Measurements from ENCODE around the gene USP48. TPM values are rescaled to one million over a fixed set of nuclear protein-coding genes. Genes with fewer than 3 reads are reported as not detected.

USP48 gene
- total RNA-seq, 2 experiments from 2014 or later: 73.3 to 76.0 TPM

DNA sequence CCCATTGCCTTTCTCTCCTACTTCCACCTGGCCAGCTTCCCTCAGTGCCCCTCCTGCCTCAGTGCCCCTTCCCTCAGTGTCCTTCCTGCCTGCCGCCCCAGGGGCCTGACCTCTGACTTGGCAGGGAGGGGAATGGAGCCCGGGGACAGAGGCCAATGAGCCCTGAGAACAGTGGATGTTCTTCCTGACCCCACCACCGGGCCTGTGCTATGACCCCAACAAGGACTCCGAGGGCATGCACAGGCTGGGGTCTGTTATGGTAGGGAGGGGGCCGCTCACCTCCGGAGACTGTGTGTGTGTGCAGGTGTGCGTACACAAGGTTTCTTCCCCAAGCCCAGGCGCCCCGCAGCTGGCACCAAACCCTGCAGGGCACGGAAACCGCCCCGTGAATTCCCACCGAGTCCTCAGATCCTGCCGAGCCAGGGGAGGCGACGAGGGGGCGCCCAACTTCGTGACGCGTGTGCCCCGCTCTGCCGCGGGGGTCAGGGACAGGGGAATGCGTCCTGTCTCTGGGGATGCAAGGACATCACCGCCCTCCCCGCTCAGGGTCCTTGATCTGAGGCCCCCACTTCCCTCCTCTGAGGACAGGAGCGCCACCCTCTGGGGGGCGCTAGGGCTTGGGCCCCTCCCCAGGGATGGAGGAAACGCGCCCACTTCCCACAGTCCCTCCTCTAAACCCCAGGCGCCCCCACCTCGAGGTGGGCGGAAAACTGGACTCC, 114.6 kb downstream of the USP48 start:
- Histone ChIP-seq H3K36me3 (ENCODE audit: insufficient read depth, low read length) (no peaks in the 10 kb centered on the region), H3K9me3 (ENCODE audit: control insufficient read depth in 1 of 2, insufficient read depth in 1 of 2, low read length in 2 of 2) (peaks cover 0 to 22% of the 10 kb centered on the region in 2 experiments), H3K27me3 (ENCODE audit: control insufficient read depth in 1 of 2, insufficient read depth in 2 of 2, low read length in 2 of 2) (peaks cover 42 to 45% of the 10 kb centered on the region in 2 experiments), H3K4me3 (ENCODE audit: low read length) (peak overlapping the region; percentile 7), H3K4me1 (ENCODE audit: insufficient read depth, low read length) (peaks cover 25% of the 10 kb centered on the region), H3K27ac (ENCODE audit: low read depth in 1 of 2, low read length in 2 of 2) (no peak overlapping the region)
- Mint-ChIP-seq H3K27ac (no peak overlapping the region), H3K36me3 (ENCODE audit: low read depth) (no peaks in the 10 kb centered on the region), H3K4me1 (ENCODE audit: low read depth) (no peaks in the 10 kb centered on the region), H3K4me3 (no peak overlapping the region), H3K9me3 (no peaks in the 10 kb centered on the region), H3K27me3 (peaks cover 45% of the 10 kb centered on the region)
- CTCF ChIA-PET: no interaction called here
- ATAC-seq (ENCODE audit: poor library complexity): no peak
- POLR2A ChIA-PET: interaction anchor here (1.3 kb wide), 1 partner anchor 16 kb away, joined by 5 read pairs; no protein-coding TSS in a partner anchor
- peak in 1 of 14 experiments; percentile 31 for DNase-seq
- intact Hi-C loops (cut with DNase I, micrococcal nuclease): no loop called here
- TF ChIP-seq, protein P1, sequence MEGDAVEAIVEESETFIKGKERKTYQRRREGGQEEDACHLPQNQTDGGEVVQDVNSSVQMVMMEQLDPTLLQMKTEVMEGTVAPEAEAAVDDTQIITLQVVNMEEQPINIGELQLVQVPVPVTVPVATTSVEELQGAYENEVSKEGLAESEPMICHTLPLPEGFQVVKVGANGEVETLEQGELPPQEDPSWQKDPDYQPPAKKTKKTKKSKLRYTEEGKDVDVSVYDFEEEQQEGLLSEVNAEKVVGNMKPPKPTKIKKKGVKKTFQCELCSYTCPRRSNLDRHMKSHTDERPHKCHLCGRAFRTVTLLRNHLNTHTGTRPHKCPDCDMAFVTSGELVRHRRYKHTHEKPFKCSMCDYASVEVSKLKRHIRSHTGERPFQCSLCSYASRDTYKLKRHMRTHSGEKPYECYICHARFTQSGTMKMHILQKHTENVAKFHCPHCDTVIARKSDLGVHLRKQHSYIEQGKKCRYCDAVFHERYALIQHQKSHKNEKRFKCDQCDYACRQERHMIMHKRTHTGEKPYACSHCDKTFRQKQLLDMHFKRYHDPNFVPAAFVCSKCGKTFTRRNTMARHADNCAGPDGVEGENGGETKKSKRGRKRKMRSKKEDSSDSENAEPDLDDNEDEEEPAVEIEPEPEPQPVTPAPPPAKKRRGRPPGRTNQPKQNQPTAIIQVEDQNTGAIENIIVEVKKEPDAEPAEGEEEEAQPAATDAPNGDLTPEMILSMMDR (IDR thresholded peaks at IDR 0.05): no peak

DNA sequence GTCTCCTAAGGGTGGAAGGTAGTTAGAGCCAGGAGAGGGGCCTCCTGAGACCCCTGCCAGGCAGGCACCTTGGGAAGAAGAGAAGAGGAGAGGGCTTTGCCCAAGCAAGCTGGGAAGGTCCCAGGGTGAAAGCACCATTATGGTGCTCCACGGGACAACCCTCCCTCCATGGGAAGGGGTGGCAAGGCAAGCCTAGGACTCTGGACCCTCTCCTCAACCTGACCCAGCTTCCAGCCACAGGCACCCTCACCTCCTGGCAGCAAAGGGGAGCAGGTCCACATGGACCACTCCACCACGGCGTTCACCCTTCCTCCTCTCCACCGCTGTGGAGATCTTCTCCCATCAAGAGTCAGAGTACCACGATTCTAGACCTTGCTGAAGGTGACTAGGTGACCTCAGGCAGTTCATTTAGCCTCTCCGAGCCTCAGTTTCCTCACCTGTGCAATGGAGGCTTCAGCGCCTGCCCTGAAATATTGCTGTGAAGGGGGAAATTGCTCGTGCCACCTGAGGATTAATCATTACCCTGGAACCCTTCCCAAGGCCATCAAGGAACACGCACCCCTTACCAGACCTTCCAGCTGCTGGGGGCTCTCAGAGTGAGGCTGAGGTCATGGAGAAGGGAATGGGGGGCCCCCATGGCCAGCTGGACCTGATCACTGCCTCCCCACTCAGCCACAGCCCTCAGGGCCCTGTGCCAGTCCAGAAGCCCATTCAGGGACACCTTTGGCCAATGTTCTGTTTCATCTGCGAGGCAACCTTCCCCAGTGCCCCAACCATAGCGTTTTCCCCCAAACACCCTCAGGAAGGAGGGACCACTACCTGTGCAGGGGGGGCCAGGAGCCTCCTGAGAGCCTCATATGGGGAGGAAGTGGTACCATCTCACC, 115.4 kb downstream of the USP48 start:
- Mint-ChIP-seq H3K9me3 (no peaks in the 10 kb centered on the region), H3K36me3 (ENCODE audit: low read depth) (no peaks in the 10 kb centered on the region), H3K27ac (no peak overlapping the region), H3K4me1 (ENCODE audit: low read depth) (no peaks in the 10 kb centered on the region), H3K4me3 (no peak overlapping the region), H3K27me3 (peaks cover 51% of the 10 kb centered on the region)
- ATAC-seq (ENCODE audit: poor library complexity): no peak
- ChIA-PET POLR2A (no interaction called here), CTCF (no interaction called here)
- TF ChIP-seq, protein P1 (IDR thresholded peaks at IDR 0.05): no peak
- Histone ChIP-seq H3K4me3 (ENCODE audit: low read length) (no peak overlapping the region), H3K27ac (ENCODE audit: low read depth in 1 of 2, low read length in 2 of 2) (no peak overlapping the region), H3K4me1 (ENCODE audit: insufficient read depth, low read length) (peaks cover 25% of the 10 kb centered on the region), H3K9me3 (ENCODE audit: control insufficient read depth in 1 of 2, insufficient read depth in 1 of 2, low read length in 2 of 2) (peaks cover 0 to 27% of the 10 kb centered on the region in 2 experiments), H3K36me3 (ENCODE audit: insufficient read depth, low read length) (no peaks in the 10 kb centered on the region), H3K27me3 (ENCODE audit: control insufficient read depth in 1 of 2, insufficient read depth in 2 of 2, low read length in 2 of 2) (peaks cover 42 to 53% of the 10 kb centered on the region in 2 experiments)
- DNase-seq: no peak
- intact Hi-C loops (cut with DNase I, micrococcal nuclease): no loop called here

DNA sequence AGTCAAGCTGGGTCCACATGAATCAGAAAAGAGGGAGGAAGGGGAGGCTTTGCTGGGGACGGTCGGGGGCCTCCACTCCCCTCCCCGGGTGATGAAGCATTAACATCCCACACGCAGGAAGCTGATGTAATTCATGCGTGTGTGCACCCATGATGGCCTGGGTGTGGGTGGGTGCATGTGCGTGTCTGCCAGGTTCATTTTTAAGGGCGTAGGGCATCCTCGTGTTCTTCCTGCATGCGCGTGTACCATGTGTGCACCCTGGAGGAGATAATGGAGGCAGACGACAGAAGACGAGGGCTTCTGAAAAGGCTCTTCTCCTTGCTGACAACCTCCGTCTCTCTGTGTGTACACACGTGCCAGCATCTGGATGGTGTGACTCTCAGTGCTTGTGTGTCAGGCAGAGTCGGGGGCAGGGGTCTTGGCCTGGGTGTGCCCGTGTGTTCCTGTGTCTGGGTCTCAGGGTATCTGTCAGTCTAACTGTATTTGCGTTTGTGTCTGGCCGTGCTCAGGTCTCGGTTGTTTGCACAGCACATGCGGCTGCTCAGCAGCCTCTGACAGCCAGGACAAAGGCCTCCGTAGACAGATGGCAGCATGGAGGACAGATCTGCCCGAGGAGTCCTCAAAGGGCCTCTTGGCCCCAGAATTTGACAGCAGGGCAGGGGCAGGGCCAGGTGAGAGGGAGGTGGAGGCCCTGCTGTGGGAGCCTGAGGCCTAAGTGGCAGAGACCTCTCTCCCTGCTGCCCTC, 116.2 kb downstream of the USP48 start:
- H3K9me3 Mint-ChIP-seq: no peaks in the 10 kb centered on the region
- no peaks in the 10 kb centered on the region for H3K4me1 Mint-ChIP-seq (ENCODE audit: low read depth)

More for the DNA sequence above, 116.2 kb downstream of the USP48 start:
- Histone ChIP-seq H3K4me3 (ENCODE audit: low read length) (no peak overlapping the region), H3K36me3 (ENCODE audit: insufficient read depth, low read length) (no peaks in the 10 kb centered on the region), H3K27me3 (ENCODE audit: control insufficient read depth in 1 of 2, insufficient read depth in 2 of 2, low read length in 2 of 2) (peaks cover 42 to 59% of the 10 kb centered on the region in 2 experiments), H3K27ac (ENCODE audit: low read depth in 1 of 2, low read length in 2 of 2) (no peak overlapping the region), H3K9me3 (ENCODE audit: control insufficient read depth in 1 of 2, insufficient read depth in 1 of 2, low read length in 2 of 2) (peaks cover 0 to 27% of the 10 kb centered on the region in 2 experiments), H3K4me1 (ENCODE audit: insufficient read depth, low read length) (peaks cover 25% of the 10 kb centered on the region)
- no peak for DNase-seq
- Mint-ChIP-seq H3K27ac (no peak overlapping the region), H3K36me3 (ENCODE audit: low read depth) (no peaks in the 10 kb centered on the region), H3K4me3 (no peak overlapping the region), H3K27me3 (peaks cover 57% of the 10 kb centered on the region)
- ATAC-seq (ENCODE audit: poor library complexity): no peak
- intact Hi-C loops (cut with DNase I, micrococcal nuclease): no loop called here
- TF ChIP-seq, protein P1 (IDR thresholded peaks at IDR 0.05): no peak
- POLR2A ChIA-PET: no interaction called here
- CTCF ChIA-PET: interaction anchor here (0.7 kb wide), 1 partner anchor 349 kb away, joined by 3 read pairs; no protein-coding TSS in a partner anchor

All from CD4-positive, alpha-beta T cell (primary cell).